Measurements from ENCODE around the gene MYEOV.
A peak's percentile ranks its signal among the peaks of the same experiment; 100 is the strongest.

MYEOV gene

GRCh38 chr11:69297787-69298266 is 3.9 kb downstream of the MYEOV start:
- peak; percentile 65 for DNase-seq
- peaks cover 2% of the 10 kb centered on the region for H3K36me3 Mint-ChIP-seq
- CTCF ChIA-PET, result interaction anchor here (0.8 kb wide), 1 partner anchor 387 kb away, joined by 3 read pairs; no protein-coding TSS in a partner anchor
- H3K4me3 Mint-ChIP-seq, result peak overlapping the region; percentile 42
- peaks cover 3% of the 10 kb centered on the region for H3K9me3 Mint-ChIP-seq
- H3K4me1 Mint-ChIP-seq, result peaks cover 72% of the 10 kb centered on the region
- peaks cover 22% of the 10 kb centered on the region for H3K27me3 Mint-ChIP-seq
- peak overlapping the region; percentile 84 for H3K27ac Mint-ChIP-seq

- DNase-seq, result peak; percentile 53
- H3K4me3 Mint-ChIP-seq, result peak overlapping the region; percentile 42
- peaks cover 27% of the 10 kb centered on the region for H3K27me3 Mint-ChIP-seq
Measured at GRCh38 chr11:69298267-69299022, 4.5 kb downstream of the MYEOV start.

GRCh38 chr11:69299023-69299461 is 5.1 kb downstream of the MYEOV start:
- no peak for DNase-seq
- Mint-ChIP-seq H3K27ac (no peak overlapping the region), H3K36me3 (peaks cover 2% of the 10 kb centered on the region), H3K27me3 (peaks cover 32% of the 10 kb centered on the region), H3K9me3 (peaks cover 3% of the 10 kb centered on the region), H3K4me1 (peaks cover 69% of the 10 kb centered on the region), H3K4me3 (no peak overlapping the region)
- CTCF ChIA-PET, result no interaction called here

More at GRCh38 chr11:69298267-69299022, 4.5 kb downstream of the MYEOV start:
- CTCF ChIA-PET, result interaction anchor here (0.8 kb wide), 1 partner anchor 387 kb away, joined by 3 read pairs; no protein-coding TSS in a partner anchor
- peaks cover 2% of the 10 kb centered on the region for H3K36me3 Mint-ChIP-seq
- peaks cover 3% of the 10 kb centered on the region for H3K9me3 Mint-ChIP-seq
- H3K4me1 Mint-ChIP-seq, result peaks cover 74% of the 10 kb centered on the region
- peak overlapping the region; percentile 84 for H3K27ac Mint-ChIP-seq

- Mint-ChIP-seq H3K27me3 (peaks cover 36% of the 10 kb centered on the region), H3K27ac (no peak overlapping the region), H3K9me3 (peaks cover 3% of the 10 kb centered on the region), H3K4me1 (peaks cover 64% of the 10 kb centered on the region), H3K36me3 (peaks cover 2% of the 10 kb centered on the region), H3K4me3 (no peak overlapping the region)
- no peak for DNase-seq
- CTCF ChIA-PET, result no interaction called here
Measured at GRCh38 chr11:69299572-69299971, 5.6 kb downstream of the MYEOV start.

- no peak for DNase-seq
- H3K27ac Mint-ChIP-seq, result peak overlapping the region; percentile 42
- CTCF ChIA-PET, result interaction anchor here (0.6 kb wide), 1 partner anchor 871 kb away, joined by 3 read pairs; no protein-coding TSS in a partner anchor
- H3K27me3 Mint-ChIP-seq, result peaks cover 31% of the 10 kb centered on the region
- no peak overlapping the region for H3K4me3 Mint-ChIP-seq
- peaks cover 2% of the 10 kb centered on the region for H3K36me3 Mint-ChIP-seq
- peaks cover 3% of the 10 kb centered on the region for H3K9me3 Mint-ChIP-seq
- H3K4me1 Mint-ChIP-seq, result peaks cover 61% of the 10 kb centered on the region
Measured at GRCh38 chr11:69300120-69301060, 6.4 kb downstream of the MYEOV start.

- Mint-ChIP-seq H3K27me3 (peaks cover 28% of the 10 kb centered on the region), H3K9me3 (peaks cover 3% of the 10 kb centered on the region)
- CTCF ChIA-PET, result no interaction called here
Measured at GRCh38 chr11:69301081-69301454, 7.1 kb downstream of the MYEOV start.

GRCh38 chr11:69301455-69302401 is 7.8 kb downstream of the MYEOV start:
- CTCF ChIA-PET, result no interaction called here
- H3K4me1 Mint-ChIP-seq, result peaks cover 47% of the 10 kb centered on the region

More at GRCh38 chr11:69301081-69301454, 7.1 kb downstream of the MYEOV start:
- Mint-ChIP-seq H3K27ac (no peak overlapping the region), H3K36me3 (peaks cover 2% of the 10 kb centered on the region), H3K4me1 (peaks cover 54% of the 10 kb centered on the region), H3K4me3 (no peak overlapping the region)
- DNase-seq, result no peak

GRCh38 chr11:69302447-69303020 is 8.6 kb downstream of the MYEOV start:
- DNase-seq, result no peak
- CTCF ChIA-PET, result no interaction called here
- no peaks in the 10 kb centered on the region for H3K36me3 Mint-ChIP-seq
- no peak overlapping the region for H3K27ac Mint-ChIP-seq
- no peaks in the 10 kb centered on the region for H3K9me3 Mint-ChIP-seq
- H3K27me3 Mint-ChIP-seq, result peaks cover 38% of the 10 kb centered on the region
- H3K4me1 Mint-ChIP-seq, result peaks cover 39% of the 10 kb centered on the region
- H3K4me3 Mint-ChIP-seq, result no peak overlapping the region

More at GRCh38 chr11:69301455-69302401, 7.8 kb downstream of the MYEOV start:
- DNase-seq, result no peak
- H3K4me3 Mint-ChIP-seq, result no peak overlapping the region
- peaks cover 33% of the 10 kb centered on the region for H3K27me3 Mint-ChIP-seq
- peaks cover 2% of the 10 kb centered on the region for H3K36me3 Mint-ChIP-seq
- H3K9me3 Mint-ChIP-seq, result peaks cover 3% of the 10 kb centered on the region
- no peak overlapping the region for H3K27ac Mint-ChIP-seq

GRCh38 chr11:69303427-69303826 is 9.5 kb downstream of the MYEOV start:
- H3K9me3 Mint-ChIP-seq, result no peaks in the 10 kb centered on the region
- no peak overlapping the region for H3K27ac Mint-ChIP-seq
- no peaks in the 10 kb centered on the region for H3K36me3 Mint-ChIP-seq
- CTCF ChIA-PET, result no interaction called here
- peaks cover 46% of the 10 kb centered on the region for H3K27me3 Mint-ChIP-seq
- DNase-seq, result no peak
- no peak overlapping the region for H3K4me3 Mint-ChIP-seq
- H3K4me1 Mint-ChIP-seq, result peaks cover 30% of the 10 kb centered on the region

- DNase-seq, result no peak
- H3K27ac Mint-ChIP-seq, result no peak overlapping the region
- H3K4me3 Mint-ChIP-seq, result no peak overlapping the region
- H3K36me3 Mint-ChIP-seq, result no peaks in the 10 kb centered on the region
- CTCF ChIA-PET, result no interaction called here
- no peaks in the 10 kb centered on the region for H3K9me3 Mint-ChIP-seq
- H3K27me3 Mint-ChIP-seq, result peaks cover 48% of the 10 kb centered on the region
- H3K4me1 Mint-ChIP-seq, result peaks cover 24% of the 10 kb centered on the region
Measured at GRCh38 chr11:69304258-69304657, 10.3 kb downstream of the MYEOV start.

GRCh38 chr11:69304686-69305085 is 10.7 kb downstream of the MYEOV start:
- CTCF ChIA-PET, result interaction anchor here (2.5 kb wide), 1 partner anchor 11 kb away, joined by 8 read pairs; the partner anchor contains the start of gene MYEOV
- Mint-ChIP-seq H3K9me3 (no peaks in the 10 kb centered on the region), H3K4me3 (no peak overlapping the region), H3K27me3 (peaks cover 50% of the 10 kb centered on the region), H3K4me1 (peaks cover 21% of the 10 kb centered on the region), H3K27ac (no peak overlapping the region), H3K36me3 (no peaks in the 10 kb centered on the region)
- no peak for DNase-seq

- Mint-ChIP-seq H3K4me3 (no peak overlapping the region), H3K4me1 (peaks cover 14% of the 10 kb centered on the region), H3K36me3 (no peaks in the 10 kb centered on the region), H3K27me3 (peaks cover 53% of the 10 kb centered on the region), H3K9me3 (no peaks in the 10 kb centered on the region), H3K27ac (no peak overlapping the region)
- CTCF ChIA-PET, result interaction anchor here (2.5 kb wide), 1 partner anchor 13 kb away, joined by 8 read pairs; the partner anchor contains the start of gene MYEOV
- no peak for DNase-seq
Measured at GRCh38 chr11:69305885-69306540, 12.1 kb downstream of the MYEOV start.
